Measurements from ENCODE around the gene TMEM135.
"Not testable (repeated sequence)": the region's sequence is repeated elsewhere in the genome, so short reads cannot be mapped to it uniquely, and the experiment has no call there.

The TMEM135 gene

GRCh38 chr11:87081358-87081757, 43.6 kb downstream of the TMEM135 start:
- DNase-seq = no peak

GRCh38 chr11:87082590-87082989, 44.9 kb downstream of the TMEM135 start:
- no peak for DNase-seq

- DNase-seq = no peak
Measured at GRCh38 chr11:87083029-87083428, 45.3 kb downstream of the TMEM135 start.

GRCh38 chr11:87092159-87092558, 54.4 kb downstream of the TMEM135 start:
- DNase-seq = no peak

GRCh38 chr11:87092567-87092966, 54.8 kb downstream of the TMEM135 start:
- no peak for DNase-seq

- peak; percentile 7 for DNase-seq
Measured at GRCh38 chr11:87097582-87097981, 59.8 kb downstream of the TMEM135 start.

- DNase-seq = no peak
Measured at GRCh38 chr11:87101956-87102580, 64.3 kb downstream of the TMEM135 start.

- not testable (repeated sequence) for DNase-seq
Measured at GRCh38 chr11:87105826-87106225, 68.1 kb downstream of the TMEM135 start.

GRCh38 chr11:87107379-87107778, 69.6 kb downstream of the TMEM135 start:
- DNase-seq = not testable (repeated sequence)

GRCh38 chr11:87110443-87111131, 72.9 kb downstream of the TMEM135 start:
- DNase-seq = no peak

- no peak for DNase-seq
Measured at GRCh38 chr11:87114093-87114492, 76.4 kb downstream of the TMEM135 start.

GRCh38 chr11:87116185-87116584, 78.5 kb downstream of the TMEM135 start:
- DNase-seq = no peak

- no peak for DNase-seq
Measured at GRCh38 chr11:87120937-87121336, 83.2 kb downstream of the TMEM135 start.

- DNase-seq = no peak
Measured at GRCh38 chr11:87122852-87123251, 85.1 kb downstream of the TMEM135 start.

GRCh38 chr11:87125257-87125656, 87.5 kb downstream of the TMEM135 start:
- no peak for DNase-seq

GRCh38 chr11:87127101-87127500, 89.4 kb downstream of the TMEM135 start:
- DNase-seq = no peak

GRCh38 chr11:87128372-87128771, 90.6 kb downstream of the TMEM135 start:
- DNase-seq = no peak

- DNase-seq = no peak
Measured at GRCh38 chr11:87134524-87135106, 96.9 kb downstream of the TMEM135 start.

GRCh38 chr11:87136236-87136635, 98.5 kb downstream of the TMEM135 start:
- DNase-seq = no peak

- no peak for DNase-seq
Measured at GRCh38 chr11:87137711-87138110, 100.0 kb downstream of the TMEM135 start.

- DNase-seq = no peak
Measured at GRCh38 chr11:87139475-87139874, 101.7 kb downstream of the TMEM135 start.

- no peak for DNase-seq
Measured at GRCh38 chr11:87141322-87141721, 103.6 kb downstream of the TMEM135 start.

GRCh38 chr11:87141980-87142514, 104.3 kb downstream of the TMEM135 start:
- DNase-seq = no peak

GRCh38 chr11:87142594-87142993, 104.9 kb downstream of the TMEM135 start:
- DNase-seq = no peak
